ENCODE measurements around the gene FNIP1. TPM values are rescaled to one million over a fixed set of nuclear protein-coding genes. Genes with fewer than 3 reads are reported as not detected.

Gene FNIP1
- total and polyA plus RNA-seq, 2 experiments from 2014 or later = 8.2 to 27.9 TPM

GRCh38 chr5:131759704-131760103, 37.1 kb downstream of the FNIP1 start:
- Histone ChIP-seq H3K36me3 (ENCODE audit: insufficient read depth) (no peaks in the 10 kb centered on the region), H3K27ac (ENCODE audit: low read depth) (no peak overlapping the region), H3K79me2 (replicated peaks; ENCODE audit: insufficient read depth) (peaks cover 97% of the 10 kb centered on the region), H3K4me1 (ENCODE audit: insufficient read depth) (0 out of 2 replicates have a peak, but pooled peaks cover 9% of the 10 kb centered on the region), H3K9me2 (ENCODE audit: insufficient read depth) (no peaks in the 10 kb centered on the region), H3K4me3 (no peak overlapping the region), H3F3A (replicated peaks; ENCODE audit: low read depth) (no peaks in the 10 kb centered on the region), H2AFZ (no peak overlapping the region), H4K20me1 (replicated peaks; ENCODE audit: insufficient read depth) (peaks cover 20% of the 10 kb centered on the region), H3K4me2 (no peak overlapping the region), H3K27me3 (ENCODE audit: insufficient read depth) (no peaks in the 10 kb centered on the region)
- no peak overlapping the region for H3K4me3 Mint-ChIP-seq
- no peak overlapping the region for H3K27ac Mint-ChIP-seq
- no peaks in the 10 kb centered on the region for H3K27me3 Mint-ChIP-seq (ENCODE audit: insufficient read depth, low read depth, poor library complexity)
- no peak for DNase-seq (ENCODE audit: low spot score)
- peaks cover 3% of the 10 kb centered on the region; the same call in 1 of the 3 replicates for H3K9me3 Mint-ChIP-seq
- H3K4me1 Mint-ChIP-seq = peaks cover 4% of the 10 kb centered on the region; the same call in 2 of the 3 replicates
- ATAC-seq = no peak
- TF ChIP-seq NANOG (IDR thresholded peaks at IDR 0.05; ENCODE audit: borderline replicate concordance) = no peak
- no peak for TF ChIP-seq CREB1 (CRISPR knock-in tag; IDR thresholded peaks at IDR 0.05; ENCODE audit: low read depth)
- no peak for TF ChIP-seq ZNF331 (CRISPR knock-in tag; IDR thresholded peaks at IDR 0.05; ENCODE audit: low read depth)
- no peak for TF ChIP-seq JUNB (IDR thresholded peaks at IDR 0.05; ENCODE audit: unreplicated experiment)
- no peak for TF ChIP-seq EZH2 (IDR thresholded peaks at IDR 0.05; ENCODE audit: low read depth, unreplicated experiment)
- no peak for TF ChIP-seq POLR2AphosphoS5 (IDR thresholded peaks at IDR 0.05; ENCODE audit: low read depth)
- TF ChIP-seq EZH2phosphoT487 (IDR thresholded peaks at IDR 0.05; ENCODE audit: unreplicated experiment) = no peak
- TF ChIP-seq, protein P1, sequence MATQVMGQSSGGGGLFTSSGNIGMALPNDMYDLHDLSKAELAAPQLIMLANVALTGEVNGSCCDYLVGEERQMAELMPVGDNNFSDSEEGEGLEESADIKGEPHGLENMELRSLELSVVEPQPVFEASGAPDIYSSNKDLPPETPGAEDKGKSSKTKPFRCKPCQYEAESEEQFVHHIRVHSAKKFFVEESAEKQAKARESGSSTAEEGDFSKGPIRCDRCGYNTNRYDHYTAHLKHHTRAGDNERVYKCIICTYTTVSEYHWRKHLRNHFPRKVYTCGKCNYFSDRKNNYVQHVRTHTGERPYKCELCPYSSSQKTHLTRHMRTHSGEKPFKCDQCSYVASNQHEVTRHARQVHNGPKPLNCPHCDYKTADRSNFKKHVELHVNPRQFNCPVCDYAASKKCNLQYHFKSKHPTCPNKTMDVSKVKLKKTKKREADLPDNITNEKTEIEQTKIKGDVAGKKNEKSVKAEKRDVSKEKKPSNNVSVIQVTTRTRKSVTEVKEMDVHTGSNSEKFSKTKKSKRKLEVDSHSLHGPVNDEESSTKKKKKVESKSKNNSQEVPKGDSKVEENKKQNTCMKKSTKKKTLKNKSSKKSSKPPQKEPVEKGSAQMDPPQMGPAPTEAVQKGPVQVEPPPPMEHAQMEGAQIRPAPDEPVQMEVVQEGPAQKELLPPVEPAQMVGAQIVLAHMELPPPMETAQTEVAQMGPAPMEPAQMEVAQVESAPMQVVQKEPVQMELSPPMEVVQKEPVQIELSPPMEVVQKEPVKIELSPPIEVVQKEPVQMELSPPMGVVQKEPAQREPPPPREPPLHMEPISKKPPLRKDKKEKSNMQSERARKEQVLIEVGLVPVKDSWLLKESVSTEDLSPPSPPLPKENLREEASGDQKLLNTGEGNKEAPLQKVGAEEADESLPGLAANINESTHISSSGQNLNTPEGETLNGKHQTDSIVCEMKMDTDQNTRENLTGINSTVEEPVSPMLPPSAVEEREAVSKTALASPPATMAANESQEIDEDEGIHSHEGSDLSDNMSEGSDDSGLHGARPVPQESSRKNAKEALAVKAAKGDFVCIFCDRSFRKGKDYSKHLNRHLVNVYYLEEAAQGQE (IDR thresholded peaks at IDR 0.05; ENCODE audit: unreplicated experiment) = no peak
- TF ChIP-seq STAT1 (IDR thresholded peaks at IDR 0.05; ENCODE audit: unreplicated experiment) = no peak
- TF ChIP-seq, protein P2, sequence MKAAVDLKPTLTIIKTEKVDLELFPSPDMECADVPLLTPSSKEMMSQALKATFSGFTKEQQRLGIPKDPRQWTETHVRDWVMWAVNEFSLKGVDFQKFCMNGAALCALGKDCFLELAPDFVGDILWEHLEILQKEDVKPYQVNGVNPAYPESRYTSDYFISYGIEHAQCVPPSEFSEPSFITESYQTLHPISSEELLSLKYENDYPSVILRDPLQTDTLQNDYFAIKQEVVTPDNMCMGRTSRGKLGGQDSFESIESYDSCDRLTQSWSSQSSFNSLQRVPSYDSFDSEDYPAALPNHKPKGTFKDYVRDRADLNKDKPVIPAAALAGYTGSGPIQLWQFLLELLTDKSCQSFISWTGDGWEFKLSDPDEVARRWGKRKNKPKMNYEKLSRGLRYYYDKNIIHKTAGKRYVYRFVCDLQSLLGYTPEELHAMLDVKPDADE (IDR thresholded peaks at IDR 0.05) = no peak
- peaks cover 10% of the 10 kb centered on the region; the same call in 2 of the 3 replicates for H3K36me3 Mint-ChIP-seq (ENCODE audit: low read depth)

DNA sequence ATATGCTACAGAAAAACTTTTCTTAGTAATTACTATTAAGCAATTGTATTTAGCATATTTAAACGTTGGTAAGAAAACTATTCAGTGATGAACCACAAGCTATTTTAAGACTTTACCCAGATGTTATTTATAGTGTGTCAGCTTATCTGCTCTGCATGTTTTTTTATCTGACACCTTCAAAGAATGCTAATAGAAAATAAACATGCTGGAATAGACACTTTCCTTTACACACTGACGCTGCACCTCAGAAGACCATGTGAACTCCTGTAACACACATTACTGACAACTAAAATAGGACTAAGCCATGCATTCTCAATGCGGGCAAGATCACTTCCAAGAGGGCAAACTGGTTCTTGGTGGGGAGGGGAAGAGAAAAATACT, 38.3 kb downstream of the FNIP1 start:
- H3K4me1 ChIP-seq (ENCODE audit: insufficient read depth) = 0 out of 2 replicates have a peak, but pooled peaks cover 9% of the 10 kb centered on the region
- H3K4me3 Mint-ChIP-seq = no peak overlapping the region
- H4K20me1 ChIP-seq (replicated peaks; ENCODE audit: insufficient read depth) = peaks cover 20% of the 10 kb centered on the region
- H3K27me3 Mint-ChIP-seq (ENCODE audit: insufficient read depth, low read depth, poor library complexity) = no peaks in the 10 kb centered on the region
- H3K36me3 Mint-ChIP-seq (ENCODE audit: low read depth) = no peaks in the 10 kb centered on the region
- H3K27ac ChIP-seq (ENCODE audit: low read depth) = no peak overlapping the region
- H3K4me1 Mint-ChIP-seq = peaks cover 4% of the 10 kb centered on the region; the same call in 2 of the 3 replicates
- 0 out of 2 replicates have a peak overlapping the region, but pooled peaks have one; percentile 23 for H3K27ac Mint-ChIP-seq
- TF ChIP-seq NANOG (IDR thresholded peaks at IDR 0.05; ENCODE audit: borderline replicate concordance) (no peak), EZH2phosphoT487 (IDR thresholded peaks at IDR 0.05; ENCODE audit: unreplicated experiment) (no peak), ZNF114 (CRISPR knock-in tag; IDR thresholded peaks at IDR 0.05) (no peak), JUNB (IDR thresholded peaks at IDR 0.05; ENCODE audit: unreplicated experiment) (no peak), STAT1 (IDR thresholded peaks at IDR 0.05; ENCODE audit: unreplicated experiment) (no peak)
- TF ChIP-seq, protein P2 (IDR thresholded peaks at IDR 0.05) = no peak
- TF ChIP-seq, protein P1 (IDR thresholded peaks at IDR 0.05; ENCODE audit: unreplicated experiment) = no peak
- no peaks in the 10 kb centered on the region for H3K36me3 ChIP-seq (ENCODE audit: insufficient read depth)
- H2AFZ ChIP-seq = no peak overlapping the region
- ATAC-seq = no peak
- H3K9me2 ChIP-seq (ENCODE audit: insufficient read depth) = no peaks in the 10 kb centered on the region
- H3K79me2 ChIP-seq (replicated peaks; ENCODE audit: insufficient read depth) = peaks cover 98% of the 10 kb centered on the region
- no peak overlapping the region for H3K4me3 ChIP-seq
- H3F3A ChIP-seq (replicated peaks; ENCODE audit: low read depth) = no peaks in the 10 kb centered on the region
- no peak for DNase-seq (ENCODE audit: low spot score)
- no peaks in the 10 kb centered on the region for H3K9me3 Mint-ChIP-seq
- H3K4me2 ChIP-seq = no peak overlapping the region
- H3K27me3 ChIP-seq (ENCODE audit: insufficient read depth) = no peaks in the 10 kb centered on the region

Data from GM23338 (cell line).